Left renal cortex interstitium (tissue), 4 donors: Measurements from ENCODE around the gene RPGRIP1L. TPM values are rescaled to one million over a fixed set of nuclear protein-coding genes. Genes with fewer than 3 reads are reported as not detected.

ENCODE experiments used
- DNase-seq, 4 donors: peaks; one replicate each; pipeline ENCODE4 v3.0.0-alpha.2; 2013; ENCODE audit warnings: low read depth in 4 of 4, low spot score in 2 of 4, missing footprints in 1 of 4
- polyA plus RNA-seq, 4 donors: library from polyadenylated mRNA; unstranded; fragments of 120-200 nt; gene quantifications; one replicate each; pipeline ENCODE4 v1.2.1, GENCODE V29; 2013; ENCODE audit not compliant: insufficient read length in 4 of 4

The RPGRIP1L gene
- 10 to 100 TPM; 14.8 to 20.0 (median 17.9) TPM for polyA plus RNA-seq

- peak; percentile 96 to 99 (median 99) for DNase-seq
Measured at GRCh38 chr16:53703590-53704444, at the start of gene RPGRIP1L, which contains the start of gene FTO. Gene RPGRIP1L (minus strand): TSS chr16:53703859. CDS start chr16:53700723, 3,136 bp downstream. Gene FTO (plus strand): TSS chr16:53704156.

DNA sequence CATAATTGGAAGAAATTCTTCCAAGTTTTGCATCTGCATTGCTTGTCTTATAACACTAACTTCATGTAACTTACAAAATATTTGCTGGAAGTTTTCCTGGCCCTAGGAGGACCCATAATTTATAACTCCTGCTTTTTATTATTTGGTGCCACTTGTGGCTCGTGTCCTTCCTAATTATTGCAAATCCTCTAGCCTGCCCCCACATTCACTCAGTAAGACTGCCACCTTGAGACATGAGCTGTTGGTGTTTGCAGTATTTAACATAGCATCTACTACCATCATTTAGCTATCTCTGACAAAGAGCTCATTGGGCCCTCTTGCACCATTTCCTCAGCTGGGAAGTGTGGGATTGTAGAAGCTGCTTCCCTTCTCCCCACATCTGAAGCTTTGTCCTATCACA is 49.8 kb upstream of the RPGRIP1L start:
- DNase-seq: no peak

DNA sequence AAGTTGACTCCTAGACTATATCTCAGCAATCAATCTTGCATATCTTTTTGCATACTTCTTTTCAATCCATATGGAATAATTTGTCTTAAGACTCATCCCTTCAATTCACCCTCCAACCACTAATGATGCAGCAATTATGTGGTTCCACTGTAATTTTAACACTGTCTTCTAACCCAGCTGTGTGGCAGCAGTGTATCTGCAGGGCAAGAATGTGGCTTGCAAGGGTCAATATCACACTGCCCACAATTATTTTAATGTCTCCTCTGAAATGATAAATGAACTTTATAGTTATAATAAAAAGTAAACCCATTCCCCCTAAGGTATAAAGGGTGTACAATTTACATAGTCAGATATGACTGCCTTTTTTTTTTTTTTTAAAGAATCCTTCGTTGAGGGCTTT is 48.9 kb upstream of the RPGRIP1L start:
- no peak for DNase-seq

- no peak for DNase-seq
Measured at GRCh38 chr16:53745753-53746266, 42.2 kb upstream of the RPGRIP1L start.

GRCh38 chr16:53745086-53745485 is 41.4 kb upstream of the RPGRIP1L start:
- DNase-seq: no peak

- no peak for DNase-seq
Measured at GRCh38 chr16:53744449-53744848, 40.8 kb upstream of the RPGRIP1L start.

DNA sequence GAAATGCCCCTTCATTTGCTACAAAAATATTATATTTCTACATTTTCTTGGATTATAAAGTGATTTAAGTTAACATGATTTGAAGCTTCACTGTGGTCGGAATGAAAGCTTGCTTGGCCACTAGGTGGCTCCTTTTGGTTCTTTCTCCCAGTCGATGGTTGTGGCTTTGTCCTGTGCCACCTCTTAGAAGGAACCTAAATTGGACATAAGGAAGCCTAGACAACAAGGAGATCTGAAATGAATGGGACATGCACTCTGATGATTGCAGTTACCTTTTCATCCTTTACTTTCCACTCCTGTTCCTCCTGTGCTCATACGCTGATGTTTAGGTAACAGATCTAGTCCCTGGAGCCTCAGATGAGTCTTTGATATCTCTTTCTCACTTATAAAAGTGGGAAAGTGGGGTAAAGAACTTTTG is 39.5 kb upstream of the RPGRIP1L start:
- no peak for DNase-seq

DNA sequence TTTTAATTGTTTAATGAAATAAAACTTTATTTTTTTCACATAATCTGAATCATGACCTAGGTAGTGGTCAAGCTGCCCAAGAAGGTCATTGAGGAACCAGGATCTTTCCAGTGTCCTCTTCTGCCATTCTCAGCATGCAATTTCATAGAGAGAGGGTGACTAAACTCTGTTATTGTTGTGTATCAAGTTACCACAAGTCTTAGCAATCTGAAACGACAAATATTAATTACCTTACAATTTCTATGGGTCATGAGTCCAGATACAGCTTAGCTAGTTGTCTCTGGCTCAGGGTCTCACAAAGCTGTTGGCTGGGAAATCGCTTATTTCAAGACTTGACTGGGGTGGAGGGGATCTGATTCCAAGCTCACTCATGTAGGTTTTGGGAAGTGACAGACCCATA is 37.9 kb upstream of the RPGRIP1L start:
- no peak for DNase-seq

DNA sequence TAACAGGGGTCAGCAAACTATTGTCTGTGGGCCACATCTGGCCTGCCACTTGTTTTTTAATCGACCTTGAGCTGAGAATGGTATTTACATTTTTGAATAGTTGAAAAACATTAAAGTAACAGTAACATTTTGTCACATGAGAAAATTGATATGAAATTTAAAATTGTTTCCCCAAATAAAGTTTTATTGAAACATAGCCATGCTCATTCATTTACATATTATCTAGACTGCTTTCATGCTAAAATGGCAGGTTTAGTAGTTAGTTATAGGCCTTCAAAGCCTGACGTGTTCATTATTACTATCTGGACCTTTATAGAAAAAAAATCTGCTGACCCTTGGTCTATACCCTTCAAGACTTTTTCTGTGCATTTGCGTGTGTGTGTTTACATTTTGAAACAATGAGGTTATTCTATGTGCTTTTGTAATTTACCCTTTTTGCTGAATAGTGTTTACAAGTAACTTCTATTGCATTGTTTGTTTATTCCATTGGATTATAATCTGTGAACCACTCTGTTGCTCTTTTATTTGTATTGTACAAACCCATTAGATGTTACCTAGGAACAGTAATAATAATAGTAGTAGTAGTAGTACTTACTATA is 37.4 kb upstream of the RPGRIP1L start:
- no peak for DNase-seq

DNA sequence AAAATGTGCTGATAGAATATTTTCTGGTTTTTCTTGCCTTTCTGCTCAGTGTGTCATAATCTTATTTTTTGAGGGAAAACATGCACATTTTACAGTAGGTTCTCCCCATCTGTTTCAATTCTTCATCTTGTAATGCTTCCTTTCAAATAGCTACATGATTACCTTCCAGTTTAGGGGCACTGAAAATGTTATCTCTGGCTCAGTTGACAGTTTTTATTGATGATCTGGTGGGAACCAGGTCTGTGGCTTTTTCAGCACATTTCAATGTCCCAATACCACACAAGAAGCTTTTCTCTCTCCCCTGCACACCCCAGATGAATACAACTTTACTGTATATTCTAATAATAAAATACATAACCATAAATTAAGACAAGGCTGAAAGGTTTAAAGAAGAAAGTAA is 36.8 kb upstream of the RPGRIP1L start:
- DNase-seq: no peak

GRCh38 chr16:53737552-53737951 is 33.9 kb upstream of the RPGRIP1L start:
- DNase-seq: no peak

DNA sequence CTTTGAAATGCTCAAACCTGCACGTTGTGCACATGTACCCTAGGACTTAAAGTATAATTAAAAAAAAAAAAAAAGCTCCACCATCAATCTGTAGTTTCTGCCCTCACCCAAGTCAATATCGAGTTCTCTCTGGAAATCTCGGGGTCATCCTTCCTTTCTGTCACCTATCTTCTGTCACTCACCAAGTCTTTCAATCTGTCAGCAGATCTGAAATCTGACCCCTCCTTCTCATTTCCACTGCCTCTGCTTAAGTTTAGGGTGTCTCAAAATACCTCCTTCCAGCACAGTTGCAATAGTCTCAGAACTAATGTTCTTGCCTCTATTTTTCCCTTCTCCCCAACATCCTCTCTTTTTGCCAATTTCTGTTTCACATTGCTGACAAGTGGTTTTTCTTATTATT is 32.6 kb upstream of the RPGRIP1L start:
- DNase-seq: no peak

DNA sequence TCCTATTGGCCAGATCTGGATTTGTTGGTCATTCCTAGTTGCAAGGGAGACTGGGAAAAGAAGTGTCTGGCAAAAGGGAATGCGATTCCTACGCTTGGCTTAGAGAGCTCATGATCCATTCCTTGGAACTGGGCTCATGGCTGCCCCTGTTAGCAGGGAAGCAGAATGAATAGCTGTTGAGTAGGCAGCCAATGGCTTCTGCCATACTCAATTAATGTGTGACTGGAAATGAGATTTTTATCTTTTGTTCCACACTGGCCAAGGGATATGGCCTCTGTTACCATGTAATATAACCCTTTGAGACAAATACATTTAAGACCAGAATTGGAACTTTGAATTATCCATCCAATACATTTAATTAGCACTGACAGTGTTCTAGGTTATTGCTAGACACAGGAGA is 31.2 kb upstream of the RPGRIP1L start:
- DNase-seq: no peak

- no peak for DNase-seq
Measured at GRCh38 chr16:53732296-53732929, 28.8 kb upstream of the RPGRIP1L start.

GRCh38 chr16:53730693-53731092 is 27.0 kb upstream of the RPGRIP1L start:
- no peak for DNase-seq

DNA sequence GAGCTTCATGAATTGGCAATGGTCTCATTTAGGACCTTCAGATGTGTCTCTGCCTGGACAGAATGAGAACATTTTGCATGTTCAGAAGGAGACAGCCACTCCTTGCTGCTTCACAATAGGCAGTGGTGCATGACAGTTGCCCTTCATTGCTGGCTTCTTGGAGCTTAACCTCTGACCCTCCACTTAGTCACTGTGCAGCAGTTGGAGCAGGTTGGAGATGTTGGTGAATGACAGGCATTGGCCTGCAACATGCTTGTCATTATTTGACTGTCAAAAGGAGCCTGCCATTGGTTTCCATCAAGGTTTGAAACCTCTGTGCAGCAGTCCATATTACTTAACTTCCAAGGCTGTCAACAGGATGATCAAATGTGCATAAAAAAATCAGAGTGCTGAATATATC is 23.0 kb upstream of the RPGRIP1L start:
- DNase-seq: no peak

- DNase-seq: no peak
Measured at GRCh38 chr16:53721017-53721416, 17.4 kb upstream of the RPGRIP1L start.

- no peak for DNase-seq
Measured at GRCh38 chr16:53717577-53717976, 13.9 kb upstream of the RPGRIP1L start.

GRCh38 chr16:53715023-53715384 is 11.3 kb upstream of the RPGRIP1L start:
- no peak for DNase-seq

- no peak for DNase-seq
Measured at GRCh38 chr16:53714205-53715022, 10.8 kb upstream of the RPGRIP1L start.
